Iris pigment epithelial cell (primary cell): Measurements from ENCODE around the gene GET4.

Experiments used
- DNase-seq: peaks from one replicate; pipeline ENCODE4 v3.0.0-alpha.2; 2011; ENCODE audit warnings: low read depth

GET4 gene

DNA sequence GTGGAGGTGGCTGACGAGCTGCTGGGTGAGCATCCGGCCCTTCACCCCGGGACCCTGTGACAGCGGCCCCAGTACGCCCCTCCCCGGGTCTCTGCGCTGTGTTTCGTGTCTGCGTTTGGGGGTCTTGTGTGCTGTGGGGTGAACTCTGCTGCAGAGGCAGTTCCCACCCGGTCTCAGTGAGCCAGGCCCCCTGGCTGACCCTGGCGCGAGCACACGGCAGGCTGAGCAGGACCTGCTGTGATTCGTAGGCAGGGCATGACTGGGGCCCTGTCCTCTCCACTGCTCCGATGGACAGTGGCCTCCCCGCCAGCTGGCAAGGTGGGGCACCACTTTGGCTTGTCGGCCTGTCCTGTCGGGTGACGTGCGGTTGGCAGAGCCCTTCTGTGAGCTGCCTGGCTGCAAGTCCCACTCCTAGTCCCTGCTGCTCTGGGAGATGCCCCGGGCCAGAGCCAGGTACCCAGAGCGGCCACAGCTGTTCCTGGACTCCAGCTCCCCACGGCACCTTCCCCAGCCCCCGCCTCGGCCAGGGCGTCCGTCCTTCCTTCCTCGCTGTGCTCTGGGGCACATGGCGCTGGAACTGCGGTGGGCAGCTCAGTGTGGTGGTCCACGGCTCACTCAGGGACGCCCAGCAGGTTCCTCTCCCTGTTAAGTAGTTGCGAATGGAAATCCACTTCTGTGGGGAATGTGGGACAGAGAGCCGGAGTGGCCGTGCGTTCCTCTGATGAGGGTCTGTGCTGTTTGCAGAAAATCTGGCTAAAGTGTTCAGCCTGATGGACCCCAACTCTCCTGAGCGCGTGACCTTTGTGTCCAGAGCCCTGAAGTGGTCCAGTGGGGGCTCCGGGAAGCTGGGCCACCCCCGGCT, 10.5 kb downstream of the GET4 start:
- no peak for DNase-seq

DNA sequence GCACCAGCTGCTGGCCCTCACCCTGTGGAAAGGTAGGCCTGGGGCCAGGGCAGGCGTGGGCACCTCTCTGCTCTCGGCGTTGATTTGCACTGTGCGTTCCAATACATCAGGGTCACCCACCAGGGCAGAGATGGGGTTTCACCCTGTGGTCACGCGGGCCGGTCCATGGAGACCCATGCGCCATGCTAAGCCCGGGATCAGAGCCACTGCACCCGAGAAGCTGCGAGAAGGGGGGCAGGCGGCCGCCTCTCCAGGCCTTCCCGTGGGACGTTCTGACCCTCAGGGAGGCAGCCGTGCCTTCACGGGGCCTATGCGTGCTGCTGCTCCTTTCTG, 11.1 kb downstream of the GET4 start:
- no peak for DNase-seq

DNA sequence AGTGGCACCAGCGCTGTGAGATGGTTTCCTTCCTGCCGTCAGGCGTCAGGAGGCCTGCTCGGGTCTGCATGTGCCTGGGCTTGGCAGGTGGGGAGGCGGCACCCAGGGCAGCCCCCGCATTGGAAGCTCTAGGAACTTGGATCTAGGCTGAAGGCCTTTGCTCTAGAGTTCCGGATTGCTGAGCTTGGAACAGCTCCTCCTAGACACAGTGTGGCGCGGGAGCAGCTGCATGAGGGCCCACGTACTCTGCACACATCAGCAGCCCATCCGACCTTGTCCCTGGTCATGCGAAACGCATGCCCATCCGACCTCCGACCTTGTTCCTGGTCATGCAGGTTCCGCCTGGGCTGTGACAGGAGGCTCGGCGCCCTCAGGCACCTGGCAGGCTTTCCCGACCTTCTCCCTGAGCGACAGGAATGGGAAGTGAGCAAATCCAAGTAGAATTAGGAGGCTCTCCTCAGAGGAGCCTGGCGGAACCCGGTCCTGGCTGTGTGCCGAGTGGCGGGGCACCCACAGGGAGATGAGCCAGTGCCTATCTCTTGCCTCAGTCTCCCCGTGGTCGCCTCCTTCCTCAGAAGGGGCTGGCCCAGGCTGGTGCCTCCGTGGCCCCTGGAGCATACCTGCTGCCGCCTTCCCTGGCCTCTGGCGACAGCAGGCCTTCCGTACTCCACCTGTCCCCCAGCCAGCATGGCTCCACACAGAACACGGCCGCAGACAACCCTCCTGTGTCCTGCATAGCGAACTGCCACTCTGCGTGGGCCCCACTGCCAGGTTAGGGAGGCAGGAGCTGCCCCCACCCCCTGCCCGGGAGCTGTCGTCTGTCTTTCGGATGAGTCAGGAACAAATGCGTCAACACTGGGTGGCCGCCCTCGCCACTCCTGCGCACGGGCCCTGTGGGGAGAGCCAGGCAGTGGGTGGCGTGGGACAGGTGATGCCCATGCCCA, 12.0 kb downstream of the GET4 start:
- no peak for DNase-seq

DNA sequence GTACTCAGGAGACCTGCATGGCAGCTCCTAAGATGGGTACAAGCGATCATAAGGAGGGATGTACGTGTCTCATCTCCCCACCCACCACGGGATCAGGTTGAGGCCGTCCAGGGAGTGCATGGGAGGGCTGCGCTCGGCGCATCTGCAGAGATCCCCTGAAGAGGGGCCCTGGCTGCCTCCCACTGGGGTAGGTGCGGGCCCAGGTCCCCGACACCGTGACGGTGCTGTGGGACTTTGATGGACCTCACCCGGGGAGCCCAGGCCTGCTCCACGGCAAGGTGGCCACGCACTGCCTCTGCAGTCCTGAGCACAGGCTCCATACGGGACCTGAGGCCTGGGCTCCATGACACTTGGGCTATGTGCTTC, 12.7 kb downstream of the GET4 start:
- DNase-seq = no peak

DNA sequence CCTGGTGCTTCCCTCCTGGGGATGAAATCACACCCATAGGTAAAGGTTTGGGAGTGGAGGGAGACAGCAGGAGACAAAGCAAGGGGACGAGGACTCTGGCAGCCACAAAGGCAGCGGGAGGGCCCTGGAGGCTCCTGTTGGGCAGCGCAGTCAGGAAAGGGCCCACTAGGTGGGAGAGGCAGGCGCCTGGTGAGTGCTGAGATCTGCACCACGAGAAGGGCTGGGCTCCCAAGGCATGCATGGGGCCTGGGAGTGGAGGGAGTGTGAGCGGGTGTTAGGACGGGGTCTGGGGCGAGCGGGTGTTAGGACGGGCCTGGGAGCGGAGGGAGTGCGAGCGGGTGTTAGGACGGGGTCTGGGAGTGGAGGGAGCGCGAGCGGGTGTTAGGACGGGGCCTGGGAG, 13.0 kb downstream of the GET4 start:
- no peak for DNase-seq

DNA sequence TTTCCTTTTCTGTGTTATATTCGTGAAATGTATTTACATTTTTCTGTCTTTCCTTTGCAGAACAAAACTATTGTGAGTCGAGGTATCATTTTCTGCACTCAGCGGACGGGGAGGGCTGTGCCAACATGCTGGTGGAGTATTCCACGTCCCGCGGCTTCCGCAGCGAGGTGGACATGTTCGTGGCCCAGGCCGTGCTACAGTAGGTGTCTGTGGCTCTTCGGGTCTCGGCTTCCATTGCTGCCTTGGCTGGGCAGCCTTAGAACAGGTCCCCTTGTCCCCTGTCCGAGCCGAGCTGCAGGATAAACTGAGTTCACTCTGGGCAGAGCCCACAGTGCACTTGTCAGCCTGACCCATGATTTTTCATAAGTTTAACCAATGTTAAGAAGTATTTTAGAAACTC, 14.5 kb downstream of the GET4 start:
- DNase-seq = no peak

DNA sequence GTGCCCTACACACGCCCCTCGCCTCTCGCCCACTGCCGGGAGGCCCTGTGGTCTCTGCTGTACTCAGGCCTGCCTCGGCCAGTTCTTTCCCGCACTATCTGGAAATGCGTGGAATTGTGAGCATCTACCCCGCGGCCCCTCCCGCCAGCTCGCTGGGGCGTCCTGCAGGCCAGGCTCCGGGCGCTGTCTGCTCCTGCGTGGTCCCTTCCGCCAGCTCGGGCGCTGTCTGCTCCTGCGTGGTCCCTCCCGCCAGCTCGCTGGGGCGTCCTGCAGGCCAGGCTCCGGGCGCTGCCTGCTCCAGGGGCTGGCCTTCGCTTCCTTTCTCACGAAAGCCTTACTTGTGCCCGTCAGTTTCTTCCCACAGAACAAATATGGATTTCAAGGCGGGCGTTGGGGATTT, 14.9 kb downstream of the GET4 start:
- DNase-seq = no peak

DNA sequence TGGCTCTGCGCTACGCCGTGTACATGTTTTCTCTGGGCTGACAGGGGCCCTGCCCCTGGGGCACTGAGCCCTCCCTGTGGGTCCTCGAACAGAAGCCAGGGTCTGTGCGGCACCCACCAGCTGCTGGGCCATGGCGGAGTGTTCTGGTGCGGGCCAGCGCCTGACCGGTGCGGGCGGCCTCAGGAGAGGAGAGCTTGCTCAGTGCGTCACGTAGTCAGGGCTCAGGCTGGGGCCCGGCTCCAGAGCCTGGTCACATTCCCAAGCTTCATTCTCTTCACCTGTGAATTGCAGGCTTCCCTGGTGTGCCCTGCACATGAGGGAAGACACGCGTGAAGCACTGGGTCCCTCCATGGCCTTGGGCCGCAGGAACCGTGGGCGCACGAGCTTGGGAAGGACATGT, 15.5 kb downstream of the GET4 start:
- DNase-seq = no peak

DNA sequence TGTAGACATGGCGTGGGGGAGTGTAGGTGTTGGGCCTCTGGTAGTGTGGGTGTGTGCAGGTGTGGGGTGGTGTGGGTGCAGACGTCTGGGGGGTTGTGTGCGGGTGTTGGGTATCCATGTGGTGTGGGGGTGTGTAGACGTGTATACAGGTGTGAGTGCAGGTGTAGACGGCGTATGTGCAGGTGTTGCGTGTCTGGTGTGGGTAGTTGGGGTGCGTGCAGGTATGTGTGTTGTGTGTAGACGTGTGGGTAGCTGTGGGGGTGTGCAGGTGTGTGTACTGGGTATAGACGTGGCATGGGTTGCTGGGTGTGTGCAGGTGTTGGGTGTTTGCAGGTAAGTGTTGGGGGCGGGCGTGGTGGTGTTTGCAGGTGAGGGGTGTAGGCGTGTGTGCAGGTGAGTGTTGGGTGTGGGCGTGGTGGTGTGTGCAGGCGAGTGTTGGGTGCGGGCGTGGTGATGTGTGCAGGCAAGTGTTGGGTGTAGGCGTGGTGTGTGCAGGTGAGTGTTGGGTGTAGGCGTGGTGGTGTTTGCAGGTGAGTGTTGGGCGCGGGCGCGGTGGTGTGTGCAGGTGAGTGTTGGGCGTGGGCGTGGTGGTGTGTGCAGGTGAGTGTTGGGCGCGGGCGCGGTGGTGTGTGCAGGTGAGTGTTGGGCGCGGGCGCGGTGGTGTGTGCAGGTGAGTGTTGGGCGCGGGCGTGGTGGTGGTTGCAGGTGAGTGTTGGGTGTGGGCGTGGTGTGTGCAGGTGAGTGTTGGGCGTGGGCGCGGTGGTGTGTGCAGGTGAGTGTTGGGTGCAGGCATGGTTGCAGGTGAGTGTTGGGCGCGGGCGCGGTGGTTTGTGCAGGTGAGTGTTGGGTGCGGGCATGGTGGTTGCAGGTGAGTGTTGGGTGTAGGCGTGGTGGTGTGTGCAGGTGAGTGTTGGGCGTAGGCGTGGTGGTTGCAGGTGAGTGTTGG, 16.6 kb downstream of the GET4 start:
- no peak for DNase-seq

DNA sequence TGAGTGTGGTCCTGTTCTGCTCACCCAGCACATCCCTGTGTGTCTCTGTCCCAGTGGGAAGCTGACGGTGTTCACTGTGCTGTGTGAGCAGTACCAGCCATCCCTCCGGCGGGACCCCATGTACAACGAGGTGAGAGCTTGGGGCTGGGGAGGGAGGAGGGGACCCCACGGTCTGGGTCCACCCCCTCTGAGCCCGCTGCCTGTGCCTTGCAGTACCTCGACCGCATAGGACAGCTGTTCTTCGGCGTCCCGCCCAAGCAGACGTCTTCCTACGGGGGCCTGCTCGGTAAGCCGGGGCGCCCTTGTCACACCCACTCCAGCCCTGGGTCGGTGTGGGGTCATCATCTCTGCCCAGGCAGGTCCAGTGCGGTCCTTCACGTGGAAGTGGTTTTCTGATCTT, 17.3 kb downstream of the GET4 start:
- no peak for DNase-seq

DNA sequence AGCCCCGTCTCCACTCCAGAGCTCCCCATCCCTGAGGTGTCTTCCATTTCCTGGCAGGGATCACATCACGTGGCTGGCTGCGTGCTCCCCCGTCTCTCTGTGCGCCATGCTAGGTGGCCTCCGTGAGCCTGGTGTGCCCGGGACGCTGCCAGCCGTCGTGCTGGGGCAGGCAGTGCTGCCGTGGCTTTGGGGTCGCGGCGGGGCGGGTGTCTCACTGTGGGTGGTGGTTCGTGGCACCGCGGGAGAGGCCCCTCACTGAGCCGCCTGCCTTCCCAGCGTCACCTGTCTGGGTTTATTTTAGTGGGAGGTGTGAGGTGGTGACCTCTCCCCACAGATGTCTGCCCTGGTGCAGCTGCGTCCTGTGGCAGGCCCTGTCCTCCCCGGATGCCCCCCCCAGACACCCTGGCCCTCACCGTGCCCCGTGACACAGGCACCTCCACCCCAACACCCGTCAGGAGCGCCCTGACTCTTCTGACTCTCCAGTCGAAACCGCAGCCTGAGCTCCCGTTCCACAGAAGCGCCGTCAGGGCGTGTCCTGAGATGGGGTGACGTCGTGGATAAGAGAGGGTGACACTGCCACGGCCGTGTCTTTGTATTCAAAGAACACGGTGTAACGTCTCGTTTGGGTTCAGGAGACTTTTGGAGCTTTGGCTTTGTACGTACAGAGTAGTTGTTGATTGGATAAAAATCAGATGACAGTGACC, 18.0 kb downstream of the GET4 start:
- no peak for DNase-seq

DNA sequence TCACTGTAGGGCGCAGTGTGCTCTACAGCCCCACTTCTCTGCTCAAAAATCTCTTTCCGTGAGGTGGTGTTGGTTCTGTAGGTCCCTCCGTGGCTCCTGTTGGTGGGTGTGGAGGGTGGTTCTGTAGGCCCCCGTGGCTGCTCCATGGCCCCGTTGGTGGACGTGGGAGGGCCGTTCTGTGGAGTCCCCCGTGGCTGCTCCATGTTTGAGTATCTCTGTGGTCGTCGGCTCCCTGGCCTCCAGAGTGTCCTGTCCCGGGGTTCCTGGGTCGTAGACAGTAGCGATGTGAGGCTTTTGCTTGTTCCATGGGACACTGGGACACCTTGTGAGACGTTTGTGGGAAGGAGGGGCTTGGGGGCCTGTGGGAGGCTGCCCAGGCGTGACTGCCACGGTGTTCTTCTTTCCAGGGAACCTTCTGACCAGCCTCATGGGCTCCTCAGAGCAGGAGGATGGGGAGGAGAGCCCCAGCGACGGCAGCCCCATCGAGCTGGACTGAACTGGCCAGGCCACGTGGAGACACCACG, 18.6 kb downstream of the GET4 start:
- no peak for DNase-seq

DNA sequence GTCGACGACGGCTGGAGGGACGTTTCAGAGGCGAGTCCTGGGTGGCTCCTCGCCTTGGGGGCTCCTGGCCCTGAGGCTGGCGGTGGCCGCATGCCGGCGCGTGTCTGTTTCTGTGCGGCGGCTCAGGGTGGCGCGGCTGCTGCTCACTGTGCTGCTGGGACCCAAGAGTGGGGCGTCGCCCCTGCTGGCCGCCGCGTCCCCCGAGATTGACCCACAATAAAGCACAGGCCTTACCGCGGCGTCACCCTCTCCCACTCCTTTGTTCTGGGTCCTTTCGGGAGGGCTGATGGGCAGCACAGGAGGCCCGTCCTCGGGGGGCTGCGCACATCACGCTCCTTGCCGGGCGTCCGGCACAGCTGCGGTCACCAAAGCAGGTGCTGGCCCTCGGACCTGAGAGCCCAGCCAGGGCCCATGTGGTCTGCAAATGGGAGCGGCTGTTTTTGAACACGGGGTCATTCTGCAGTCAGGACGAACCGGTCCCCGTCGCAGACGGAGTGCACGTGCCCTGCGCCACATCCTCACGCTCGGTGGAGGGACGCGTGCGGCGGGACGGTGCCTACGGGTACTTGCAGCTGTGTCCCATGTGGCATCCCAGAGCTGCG, 19.2 kb downstream of the GET4 start:
- no peak for DNase-seq

DNA sequence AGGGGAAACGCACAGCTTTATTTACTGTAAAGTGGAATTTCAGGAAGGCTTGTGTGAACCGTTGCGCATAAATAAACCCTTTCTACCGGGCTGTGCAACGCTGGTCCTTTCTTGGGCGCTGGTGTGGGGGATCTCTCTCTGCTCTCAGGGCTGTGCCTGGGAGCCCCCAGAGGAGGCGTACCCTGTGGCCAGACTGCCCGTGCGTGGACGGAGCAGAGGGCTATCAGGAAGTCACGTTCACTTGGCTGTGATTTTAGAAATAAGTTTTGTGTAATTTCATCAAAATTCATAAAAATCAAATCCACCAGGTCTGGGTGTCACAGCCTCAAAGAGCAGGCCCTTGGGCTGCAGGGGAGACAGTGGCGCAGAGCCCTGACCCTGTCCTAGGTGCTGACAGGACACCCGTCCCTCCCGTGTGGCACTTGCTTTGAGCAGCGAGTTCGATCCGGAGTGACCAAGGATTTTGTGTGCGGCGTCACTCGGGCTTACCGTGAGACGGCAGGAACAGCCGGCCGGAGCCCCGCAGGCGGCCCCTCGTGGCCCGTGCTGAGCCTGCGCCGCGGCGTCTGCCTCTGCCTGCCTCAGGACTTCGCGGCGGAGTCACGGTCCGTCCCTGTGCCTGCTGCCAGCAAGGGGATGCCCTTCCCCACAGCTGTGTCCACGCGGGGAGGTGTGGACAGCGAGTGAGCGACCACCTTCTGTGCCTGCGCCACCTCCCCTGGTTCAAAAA, 20.2 kb downstream of the GET4 start:
- no peak for DNase-seq

DNA sequence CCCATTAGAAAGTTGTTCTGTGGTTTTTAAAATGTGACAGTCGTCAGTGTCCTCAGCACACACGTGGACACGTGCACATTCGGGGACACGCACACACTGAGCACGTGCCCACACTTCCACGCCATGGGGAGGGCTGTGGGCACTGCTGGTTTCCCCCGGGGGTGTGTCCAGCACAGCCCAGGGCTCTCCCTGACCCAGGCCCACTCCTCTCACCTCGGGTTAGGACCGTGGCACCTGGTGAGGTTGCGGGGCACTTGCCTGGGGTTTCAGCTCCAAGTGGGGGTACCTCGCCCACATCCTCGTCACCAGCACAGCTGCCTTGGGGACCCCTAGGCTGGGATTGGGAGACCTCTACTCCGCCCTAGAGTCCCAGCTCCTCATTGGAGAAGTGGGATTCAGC, 20.7 kb downstream of the GET4 start:
- DNase-seq = no peak

DNA sequence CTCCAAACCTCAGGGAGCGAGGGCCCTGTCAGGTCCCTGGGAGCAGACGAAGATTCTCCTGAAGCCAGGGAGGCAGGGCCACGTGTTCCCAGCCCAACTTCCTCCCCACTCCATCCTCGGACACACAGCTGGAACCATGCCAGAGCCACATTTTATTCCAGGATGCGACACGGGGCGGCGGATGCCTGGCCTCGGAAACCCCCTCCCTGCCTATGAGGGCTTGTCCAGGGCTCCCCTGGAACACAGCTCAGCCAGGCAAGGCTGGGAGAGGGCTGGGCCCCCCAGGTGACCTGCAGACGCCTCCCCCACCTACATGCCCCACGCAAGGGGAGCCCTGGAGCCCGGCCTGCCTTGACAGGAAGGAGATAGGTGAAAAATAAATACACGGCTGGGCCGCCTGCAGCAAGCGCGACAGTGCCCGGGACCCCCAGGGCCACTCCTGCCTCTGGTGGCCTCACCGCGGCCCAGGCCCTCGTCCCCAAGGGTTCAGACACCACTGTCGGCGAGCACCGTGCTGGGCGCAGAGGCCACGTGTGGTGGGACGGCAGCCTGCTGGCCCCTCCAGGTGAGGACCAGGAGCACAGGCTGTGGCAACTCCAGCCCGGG, 21.5 kb downstream of the GET4 start:
- no peak for DNase-seq

DNA sequence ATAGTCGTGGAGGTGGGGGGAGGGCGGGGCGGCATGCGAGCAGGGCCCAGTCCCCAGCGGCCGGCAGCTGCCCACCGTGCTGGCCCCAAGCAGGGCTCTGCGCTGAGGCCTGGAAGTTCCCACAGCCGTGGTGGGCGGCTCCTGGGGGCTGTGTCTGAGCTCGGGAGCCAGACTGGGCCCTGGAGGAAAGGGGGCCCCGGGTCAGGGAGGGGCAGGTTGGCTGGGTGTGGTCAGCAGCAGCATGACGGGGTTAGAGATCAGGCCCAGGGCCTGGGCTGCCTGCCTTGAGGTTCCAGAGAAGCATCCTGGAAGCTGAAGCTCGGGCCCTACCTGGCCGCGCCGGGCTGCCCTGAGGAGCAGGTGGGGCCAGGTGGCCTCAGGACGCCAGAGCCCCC, 22.1 kb downstream of the GET4 start:
- DNase-seq = no peak

DNA sequence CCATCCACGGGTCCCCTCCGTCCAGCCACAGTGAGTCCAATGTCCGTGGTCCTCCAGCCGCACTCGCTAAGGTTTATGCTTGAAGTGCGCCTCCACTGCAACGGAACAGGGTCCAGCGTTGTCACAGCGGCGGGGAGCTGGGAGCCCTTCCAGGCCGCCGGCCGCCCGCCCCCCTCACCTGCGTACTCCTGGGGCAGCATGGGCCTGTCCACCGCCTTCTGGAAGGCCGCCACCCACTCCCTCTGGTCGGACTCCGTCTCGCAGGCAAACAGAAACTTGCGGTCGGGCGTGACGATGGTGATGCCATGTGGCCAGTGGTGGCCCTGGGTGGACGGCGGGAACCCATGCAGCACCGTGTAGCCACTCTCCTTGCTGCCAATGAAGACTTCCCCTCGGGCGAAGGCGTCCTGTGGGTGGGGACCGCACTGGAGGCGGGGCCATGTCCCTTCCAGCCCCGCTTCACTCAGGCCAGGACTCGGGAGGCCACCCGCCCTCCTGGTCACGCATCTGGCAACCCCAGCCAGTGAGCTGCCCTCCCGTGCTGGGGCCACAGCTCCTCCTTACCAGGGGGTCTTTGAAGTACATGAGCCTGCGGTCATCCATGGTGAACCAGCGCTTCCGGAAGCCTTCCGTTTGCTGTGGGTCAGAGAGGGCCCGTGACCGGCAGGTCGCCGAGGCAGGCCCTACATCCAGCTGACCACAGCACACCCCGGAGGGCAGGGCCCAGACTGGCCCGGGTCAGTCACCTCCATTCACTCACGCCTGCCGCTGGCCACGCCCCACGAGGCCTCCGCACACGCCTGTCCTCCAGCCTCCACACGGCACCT, 22.7 kb downstream of the GET4 start:
- DNase-seq = no peak

DNA sequence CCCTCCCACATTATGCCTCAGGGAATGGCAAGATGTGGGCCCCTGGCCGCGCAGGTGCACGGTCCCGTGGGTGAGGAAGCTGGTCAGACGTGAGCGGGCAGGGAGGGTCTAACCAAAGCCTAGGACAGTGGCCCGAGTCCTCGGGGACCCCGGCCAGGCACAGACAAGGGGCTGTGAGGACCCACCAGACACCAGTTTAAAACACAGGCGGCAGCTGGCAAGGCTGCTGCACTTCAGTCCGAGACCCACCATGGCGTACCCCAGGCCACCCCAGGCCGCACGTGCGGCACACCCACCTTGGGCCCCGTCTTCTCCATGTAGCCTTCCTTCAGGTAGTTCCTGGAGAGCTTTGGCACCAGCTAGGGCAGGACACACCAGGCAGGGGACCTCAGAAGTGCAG, 23.5 kb downstream of the GET4 start:
- no peak for DNase-seq
